Osteocyte (in vitro differentiated cells): ENCODE results near the gene ERG. TPM values are rescaled to one million over a fixed set of nuclear protein-coding genes. Genes with fewer than 3 reads are reported as not detected.
A peak's percentile ranks its signal among the peaks of the same experiment; 100 is the strongest.

ENCODE experiments used
- DNase-seq: peaks from one replicate; pipeline ENCODE4 v3.0.0; 2021; ENCODE audit warnings: mixed read lengths; ENCODE audit not compliant: unreplicated experiment; ENCODE audit errors: extremely low spot score
- H3K27ac Mint-ChIP-seq: one replicate; pipeline ENCODE4 v1.8.0; 2021; ENCODE audit warnings: mild to moderate bottlenecking, mixed read lengths; ENCODE audit not compliant: unreplicated experiment
- H3K27me3 Mint-ChIP-seq: one replicate; pipeline ENCODE4 v1.8.0; 2021; ENCODE audit warnings: mixed read lengths; ENCODE audit not compliant: unreplicated experiment
- H3K36me3 Mint-ChIP-seq: one replicate; pipeline ENCODE4 v1.8.0; 2021; ENCODE audit warnings: mixed read lengths; ENCODE audit not compliant: unreplicated experiment
- H3K4me1 Mint-ChIP-seq: one replicate; pipeline ENCODE4 v1.8.0; 2021; ENCODE audit warnings: mixed read lengths; ENCODE audit not compliant: unreplicated experiment
- H3K4me3 Mint-ChIP-seq: one replicate; pipeline ENCODE4 v1.8.0; 2021; ENCODE audit warnings: mild to moderate bottlenecking, moderate library complexity, mixed read lengths; ENCODE audit not compliant: unreplicated experiment
- H3K9me3 Mint-ChIP-seq: one replicate; pipeline ENCODE4 v1.8.0; 2021; ENCODE audit warnings: mixed read lengths; ENCODE audit not compliant: unreplicated experiment
- total RNA-seq: library from RNA; stranded (reverse); gene quantifications from 2 replicates; pipeline ENCODE4 v1.2.1, GENCODE V29; 2021
- TF ChIP-seq, protein P1 (sequence below): fragments of 200-600 bp; sonication (generic); IDR thresholded peaks from 2 replicates; pipeline ENCODE4 v1.5.0; 2021; ENCODE audit warnings: antibody characterized with exemption, mild to moderate bottlenecking, moderate library complexity

The ERG gene
- total RNA-seq, 1 donor from 2014 or later, result 11.0 TPM

DNA sequence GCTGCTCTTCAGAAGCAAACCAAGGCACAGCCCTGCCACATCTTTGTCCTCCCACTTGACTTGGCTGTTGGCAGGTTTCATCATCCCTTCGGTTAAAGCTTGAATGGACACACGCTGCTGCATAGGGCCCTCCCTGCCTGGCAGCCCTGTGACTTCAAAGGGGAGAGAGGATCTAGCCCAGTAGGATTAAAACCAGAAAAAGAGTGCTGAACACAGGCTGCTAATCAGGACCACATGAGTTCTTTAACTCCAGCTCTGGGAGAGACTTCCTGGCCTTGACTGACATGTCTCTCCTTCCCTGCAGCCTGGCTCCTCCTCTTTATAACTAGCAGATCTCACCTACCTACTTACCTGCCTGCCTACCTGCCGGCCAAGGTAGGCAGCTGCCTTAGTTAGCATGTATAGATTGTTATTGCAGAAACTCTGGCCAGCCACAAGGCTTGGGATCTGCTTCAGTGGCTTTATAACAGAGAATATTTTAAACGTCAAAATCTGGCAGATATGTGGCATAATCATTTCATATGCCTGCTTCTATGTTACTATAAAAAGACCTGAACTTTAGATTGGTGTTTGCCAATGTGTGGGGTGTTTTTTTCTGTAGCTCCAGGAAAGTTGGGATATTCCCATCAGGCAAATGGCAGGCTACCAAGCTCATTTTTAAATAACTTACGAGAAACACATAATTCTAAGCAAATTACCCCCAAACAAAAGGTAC, 49.4 kb downstream of the ERG start:
- H3K4me1 Mint-ChIP-seq, result peaks cover 48% of the 10 kb centered on the region
- H3K9me3 Mint-ChIP-seq, result no peaks in the 10 kb centered on the region
- DNase-seq, result no peak
- H3K27ac Mint-ChIP-seq, result peak overlapping the region; percentile 90
- TF ChIP-seq, protein P1, sequence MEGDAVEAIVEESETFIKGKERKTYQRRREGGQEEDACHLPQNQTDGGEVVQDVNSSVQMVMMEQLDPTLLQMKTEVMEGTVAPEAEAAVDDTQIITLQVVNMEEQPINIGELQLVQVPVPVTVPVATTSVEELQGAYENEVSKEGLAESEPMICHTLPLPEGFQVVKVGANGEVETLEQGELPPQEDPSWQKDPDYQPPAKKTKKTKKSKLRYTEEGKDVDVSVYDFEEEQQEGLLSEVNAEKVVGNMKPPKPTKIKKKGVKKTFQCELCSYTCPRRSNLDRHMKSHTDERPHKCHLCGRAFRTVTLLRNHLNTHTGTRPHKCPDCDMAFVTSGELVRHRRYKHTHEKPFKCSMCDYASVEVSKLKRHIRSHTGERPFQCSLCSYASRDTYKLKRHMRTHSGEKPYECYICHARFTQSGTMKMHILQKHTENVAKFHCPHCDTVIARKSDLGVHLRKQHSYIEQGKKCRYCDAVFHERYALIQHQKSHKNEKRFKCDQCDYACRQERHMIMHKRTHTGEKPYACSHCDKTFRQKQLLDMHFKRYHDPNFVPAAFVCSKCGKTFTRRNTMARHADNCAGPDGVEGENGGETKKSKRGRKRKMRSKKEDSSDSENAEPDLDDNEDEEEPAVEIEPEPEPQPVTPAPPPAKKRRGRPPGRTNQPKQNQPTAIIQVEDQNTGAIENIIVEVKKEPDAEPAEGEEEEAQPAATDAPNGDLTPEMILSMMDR, result no peak
- peaks cover 4% of the 10 kb centered on the region for H3K36me3 Mint-ChIP-seq
- H3K27me3 Mint-ChIP-seq, result no peaks in the 10 kb centered on the region
- H3K4me3 Mint-ChIP-seq, result no peak overlapping the region

DNA sequence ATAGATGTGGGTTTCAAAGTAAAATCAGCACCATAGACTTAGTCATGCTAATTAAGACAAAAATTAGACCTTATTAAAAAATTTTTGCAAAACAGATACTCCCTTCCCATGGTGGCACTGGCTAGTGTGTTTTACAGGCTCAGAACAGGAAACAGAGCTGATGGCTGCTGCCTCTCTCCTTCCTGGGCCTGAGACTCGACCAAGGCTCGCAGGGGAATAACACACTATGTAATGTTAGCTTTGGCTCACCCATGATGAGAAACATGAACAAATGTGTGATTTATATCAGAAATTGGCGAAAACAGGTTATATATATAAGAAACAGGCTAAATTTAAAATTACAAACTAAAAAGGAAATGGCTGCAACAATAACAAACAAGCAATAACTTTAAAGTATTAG, 50.7 kb downstream of the ERG start:
- Mint-ChIP-seq H3K4me3 (no peak overlapping the region), H3K27me3 (no peaks in the 10 kb centered on the region), H3K36me3 (peaks cover 5% of the 10 kb centered on the region), H3K9me3 (no peaks in the 10 kb centered on the region), H3K4me1 (peaks cover 42% of the 10 kb centered on the region), H3K27ac (peak overlapping the region; percentile 90)
- TF ChIP-seq, protein P1, result no peak
- DNase-seq, result no peak

DNA sequence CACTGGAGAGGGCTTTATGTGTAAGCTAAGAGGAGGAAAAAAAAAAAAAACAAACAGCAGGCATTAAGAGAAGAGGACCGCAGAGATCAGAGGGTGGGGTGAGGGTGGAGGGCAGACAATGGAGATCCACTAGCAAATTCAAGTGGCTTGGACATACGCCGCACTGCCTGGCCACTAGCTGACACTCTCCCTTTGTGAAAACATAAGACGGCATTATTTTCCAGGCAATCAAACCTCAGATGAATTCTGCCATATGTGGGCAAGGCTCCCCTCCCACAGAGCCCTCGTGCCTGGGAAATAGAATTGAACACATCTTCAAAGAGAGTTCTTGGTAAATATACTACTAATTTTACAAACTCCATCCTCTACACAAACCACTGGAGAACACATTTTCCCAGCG, 53.6 kb downstream of the ERG start:
- H3K27ac Mint-ChIP-seq, result no peak overlapping the region
- peaks cover 61% of the 10 kb centered on the region for H3K4me1 Mint-ChIP-seq
- H3K4me3 Mint-ChIP-seq, result no peak overlapping the region
- peaks cover 5% of the 10 kb centered on the region for H3K36me3 Mint-ChIP-seq
- H3K27me3 Mint-ChIP-seq, result no peaks in the 10 kb centered on the region
- DNase-seq, result no peak
- H3K9me3 Mint-ChIP-seq, result no peaks in the 10 kb centered on the region
- TF ChIP-seq, protein P1, result no peak

DNA sequence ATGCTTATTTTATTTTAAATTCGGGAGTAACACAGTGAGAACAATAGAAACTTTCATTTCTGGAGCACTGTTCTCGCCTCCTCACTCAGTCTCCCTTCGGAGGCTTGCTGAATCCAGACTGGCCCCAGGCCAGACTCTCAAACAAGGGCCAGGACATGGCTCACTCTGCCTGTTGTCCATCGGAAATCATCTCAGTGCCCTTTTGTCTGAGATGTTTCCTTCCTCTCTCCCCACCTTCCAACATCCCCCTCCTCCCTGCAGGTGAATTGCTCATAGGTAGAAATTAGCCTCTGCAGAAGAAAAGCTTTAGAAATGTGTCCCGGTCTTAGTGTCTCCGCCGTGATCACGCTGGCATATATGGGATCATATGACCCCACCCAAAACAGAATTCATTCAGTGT, 55.2 kb downstream of the ERG start:
- TF ChIP-seq, protein P1, result no peak
- Mint-ChIP-seq H3K36me3 (peaks cover 5% of the 10 kb centered on the region), H3K4me1 (peaks cover 61% of the 10 kb centered on the region), H3K9me3 (no peaks in the 10 kb centered on the region), H3K27me3 (no peaks in the 10 kb centered on the region), H3K27ac (peak overlapping the region; percentile 58), H3K4me3 (no peak overlapping the region)
- DNase-seq, result no peak

DNA sequence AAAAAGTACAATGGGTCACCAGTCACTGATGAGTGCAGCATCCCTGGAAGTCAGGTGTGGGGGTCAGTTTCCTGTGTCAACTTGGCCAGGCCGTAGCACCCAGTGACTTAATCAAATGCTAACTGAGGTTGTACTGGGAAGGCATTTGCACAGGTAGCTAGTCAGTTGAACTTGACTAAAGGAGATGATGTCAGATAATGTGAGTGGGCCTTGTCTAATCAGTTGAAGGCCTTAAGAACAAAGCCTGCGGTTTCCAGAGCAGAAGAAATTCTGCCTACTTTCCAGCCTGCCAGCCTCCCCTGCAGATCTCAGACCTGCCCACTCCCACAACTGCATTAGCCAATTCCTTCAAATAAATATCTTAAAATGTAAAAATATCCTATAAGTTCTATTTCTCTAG, 57.1 kb downstream of the ERG start:
- Mint-ChIP-seq H3K27ac (peak overlapping the region; percentile 82), H3K4me1 (peaks cover 61% of the 10 kb centered on the region)
- DNase-seq, result no peak

More for the DNA sequence above, 57.1 kb downstream of the ERG start:
- peaks cover 5% of the 10 kb centered on the region for H3K36me3 Mint-ChIP-seq
- H3K4me3 Mint-ChIP-seq, result no peak overlapping the region
- H3K9me3 Mint-ChIP-seq, result no peaks in the 10 kb centered on the region
- no peaks in the 10 kb centered on the region for H3K27me3 Mint-ChIP-seq
- TF ChIP-seq, protein P1, result no peak
